GM19468 (cell line): ENCODE measurements around the gene OBSCN.
"Not testable (repeated sequence)": the region's sequence is repeated elsewhere in the genome, so short reads cannot be mapped to it uniquely, and the experiment has no call there.

Experiments used
- ATAC-seq: cut with Tn5 transposase; IDR thresholded peaks from one replicate; pipeline ENCODE4 v1.9.1; 2021; ENCODE audit warnings: mild to moderate bottlenecking, moderate library complexity, moderate number of reproducible peaks; ENCODE audit not compliant: unreplicated experiment; ENCODE audit errors: extremely low read depth

Gene OBSCN

DNA sequence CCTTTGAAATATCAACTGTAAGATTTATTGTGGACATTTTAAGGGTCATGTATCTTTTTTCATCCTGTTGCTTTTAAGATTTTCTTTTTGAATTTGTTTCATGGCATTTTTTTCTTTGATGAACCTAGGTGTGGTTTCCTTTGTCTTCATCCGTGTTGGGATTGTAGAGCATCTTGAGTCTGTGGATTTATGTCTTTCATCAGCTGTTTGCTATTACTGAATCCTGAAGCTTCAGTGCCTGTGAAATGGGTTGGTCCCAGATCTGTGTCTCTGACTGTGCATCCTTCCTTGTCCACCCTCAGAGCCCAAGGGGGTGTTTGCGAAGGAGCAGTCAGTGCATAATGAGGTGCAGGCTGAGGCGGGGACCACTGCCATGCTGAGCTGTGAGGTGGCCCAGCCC is 37.3 kb downstream of the OBSCN start:
- no peak for ATAC-seq

DNA sequence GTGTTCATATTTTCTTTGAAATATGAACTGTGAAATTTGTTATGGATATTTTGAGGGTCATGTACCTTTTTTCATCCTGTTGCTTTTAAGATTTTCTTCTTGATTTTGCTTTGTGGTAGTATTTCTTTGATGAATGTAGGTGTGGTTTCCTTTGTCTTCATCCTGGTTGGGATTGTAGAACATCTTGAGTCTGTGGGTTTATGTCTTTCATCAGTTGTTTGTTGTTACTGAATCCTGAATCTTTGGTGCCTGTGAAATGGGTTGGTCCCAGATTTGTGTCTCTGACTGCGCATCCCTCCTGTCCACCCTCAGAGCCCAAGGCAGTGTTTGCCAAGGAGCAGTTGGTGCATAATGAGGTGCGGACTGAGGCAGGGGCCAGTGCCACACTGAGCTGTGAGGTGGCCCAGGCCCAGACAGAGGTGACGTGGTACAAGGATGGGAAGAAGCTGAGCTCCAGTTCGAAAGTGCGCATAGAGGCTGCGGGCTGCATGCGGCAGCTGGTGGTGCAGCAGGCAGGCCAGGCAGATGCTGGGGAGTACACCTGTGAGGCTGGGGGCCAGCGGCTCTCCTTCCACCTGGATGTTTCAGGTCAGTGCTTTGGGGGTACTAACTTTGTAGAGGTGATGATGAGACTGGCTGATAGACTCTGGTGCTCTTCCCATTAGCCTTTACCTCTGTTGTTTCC is 38.5 kb downstream of the OBSCN start:
- no peak for ATAC-seq

DNA sequence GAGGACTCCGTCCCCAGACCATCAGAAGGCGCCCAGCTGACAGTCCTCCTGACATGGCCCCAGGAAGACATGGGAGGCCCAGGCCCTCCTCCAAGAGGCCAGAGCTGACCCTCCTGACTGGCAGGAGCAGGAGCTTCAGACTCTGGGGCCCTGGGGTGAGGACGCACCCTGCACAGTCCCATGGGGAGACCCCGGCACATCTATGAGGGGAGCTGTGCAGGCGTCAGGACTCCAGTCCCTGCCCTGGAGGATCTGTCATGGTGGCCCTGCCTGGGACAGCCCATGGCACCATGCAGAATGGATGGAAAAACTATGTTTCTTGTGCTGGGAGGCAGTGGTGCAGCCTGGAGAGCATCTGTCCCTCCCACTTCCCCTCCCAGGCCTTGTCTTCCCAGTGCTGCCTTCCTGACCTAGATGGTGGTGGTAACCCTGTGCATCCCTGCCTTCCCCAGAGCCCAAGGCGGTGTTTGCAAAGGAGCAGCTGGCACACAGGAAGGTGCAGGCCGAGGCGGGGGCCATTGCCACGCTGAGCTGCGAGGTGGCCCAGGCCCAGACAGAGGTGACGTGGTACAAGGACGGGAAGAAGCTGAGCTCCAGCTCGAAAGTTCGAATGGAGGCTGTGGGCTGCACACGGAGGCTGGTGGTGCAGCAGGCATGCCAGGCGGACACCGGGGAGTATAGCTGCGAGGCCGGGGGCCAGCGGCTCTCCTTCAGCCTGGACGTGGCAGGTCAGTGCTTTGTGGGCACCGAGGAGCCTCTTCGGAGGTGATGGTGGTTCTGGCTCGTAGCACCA is 41.9 kb downstream of the OBSCN start:
- no peak for ATAC-seq

DNA sequence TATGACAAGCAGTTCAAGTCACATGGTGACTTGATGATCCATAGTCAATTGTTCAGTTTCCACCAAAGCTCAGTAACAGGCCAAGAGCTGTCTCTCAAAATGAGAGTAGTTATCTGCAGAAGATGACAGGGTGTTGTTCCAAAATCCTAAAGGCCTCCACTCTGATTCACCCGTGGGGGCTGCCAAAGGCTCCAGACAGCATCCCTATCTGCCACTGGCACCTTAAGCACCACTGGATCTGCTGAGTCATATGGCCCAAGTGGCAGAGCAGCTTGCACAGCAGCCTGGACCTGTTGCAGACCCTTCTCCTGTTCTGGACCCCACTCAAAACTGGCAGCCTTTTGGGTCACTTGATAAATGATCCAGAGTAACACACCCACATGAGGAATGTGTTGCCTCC is 44.6 kb downstream of the OBSCN start:
- not testable (repeated sequence) for ATAC-seq

DNA sequence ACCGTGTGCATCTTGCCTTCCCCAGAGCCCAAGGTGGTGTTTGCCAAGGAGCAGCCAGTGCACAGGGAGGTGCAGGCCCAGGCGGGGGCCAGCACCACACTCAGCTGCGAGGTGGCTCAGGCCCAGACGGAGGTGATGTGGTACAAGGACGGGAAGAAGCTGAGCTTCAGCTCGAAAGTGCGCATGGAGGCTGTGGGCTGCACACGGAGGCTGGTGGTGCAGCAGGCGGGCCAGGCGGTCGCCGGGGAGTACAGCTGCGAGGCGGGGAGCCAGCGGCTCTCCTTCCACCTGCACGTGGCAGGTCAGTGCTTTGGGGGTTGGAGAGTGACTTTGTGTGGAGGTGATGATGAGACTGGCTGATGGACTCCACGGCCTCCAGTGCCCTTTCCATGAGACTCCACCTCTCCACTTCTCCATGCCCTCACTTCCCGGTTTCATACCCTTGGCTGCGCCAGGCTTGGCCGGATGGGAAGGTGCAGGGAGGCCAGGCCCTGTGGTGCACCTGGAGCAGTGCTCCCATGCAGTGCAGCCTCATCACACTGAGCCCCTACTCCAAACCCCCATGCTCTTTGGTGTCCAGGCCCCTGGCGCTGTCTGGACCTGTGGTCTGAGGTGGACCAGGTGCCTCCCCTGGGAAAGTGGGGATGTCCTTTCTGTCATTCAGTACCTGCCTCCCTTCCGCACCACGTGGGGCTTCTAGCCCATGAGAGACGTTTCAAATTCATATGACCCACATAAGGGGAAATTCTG is 49.0 kb downstream of the OBSCN start:
- ATAC-seq = no peak

DNA sequence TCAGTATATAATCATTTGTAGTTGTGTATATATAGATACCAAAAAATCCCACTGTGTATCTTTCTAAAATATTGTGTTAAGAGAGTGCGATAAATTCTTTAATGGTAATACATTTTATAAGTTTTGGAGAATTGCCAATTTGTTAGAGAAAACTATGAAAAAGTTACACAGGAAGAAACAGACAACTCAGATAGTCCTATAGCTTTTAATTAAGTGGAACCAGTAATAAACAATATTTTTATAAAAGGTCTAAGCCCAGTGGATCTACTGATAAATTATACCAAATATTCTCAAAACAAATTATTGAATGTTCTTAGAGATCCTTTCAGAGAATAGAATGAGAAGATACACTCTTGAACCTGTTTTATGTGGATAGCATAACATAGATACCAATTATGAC is 50.6 kb downstream of the OBSCN start:
- ATAC-seq = no peak

DNA sequence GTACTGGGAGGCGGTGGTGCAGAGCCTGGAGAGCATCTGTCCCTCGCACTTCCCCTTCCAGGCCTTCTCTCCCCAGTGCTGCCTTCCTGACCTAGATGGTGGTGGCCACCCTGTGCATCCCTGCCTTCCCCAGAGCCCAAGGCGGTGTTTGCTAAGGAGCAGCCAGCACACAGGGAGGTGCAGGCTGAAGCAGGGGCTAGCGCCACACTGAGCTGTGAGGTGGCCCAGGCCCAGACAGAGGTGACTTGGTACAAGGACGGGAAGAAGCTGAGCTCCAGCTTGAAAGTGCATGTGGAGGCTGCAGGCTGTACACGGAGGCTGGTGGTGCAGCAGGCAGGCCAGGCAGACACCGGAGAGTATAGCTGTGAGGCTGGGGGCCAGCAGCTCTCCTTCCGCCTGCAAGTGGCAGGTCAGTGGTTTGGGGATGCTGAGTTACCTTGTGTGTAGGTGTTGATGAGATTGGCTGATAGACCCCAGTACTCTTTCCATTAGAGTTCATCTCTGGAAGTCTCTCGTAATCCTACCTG is 51.6 kb downstream of the OBSCN start:
- ATAC-seq = no peak

DNA sequence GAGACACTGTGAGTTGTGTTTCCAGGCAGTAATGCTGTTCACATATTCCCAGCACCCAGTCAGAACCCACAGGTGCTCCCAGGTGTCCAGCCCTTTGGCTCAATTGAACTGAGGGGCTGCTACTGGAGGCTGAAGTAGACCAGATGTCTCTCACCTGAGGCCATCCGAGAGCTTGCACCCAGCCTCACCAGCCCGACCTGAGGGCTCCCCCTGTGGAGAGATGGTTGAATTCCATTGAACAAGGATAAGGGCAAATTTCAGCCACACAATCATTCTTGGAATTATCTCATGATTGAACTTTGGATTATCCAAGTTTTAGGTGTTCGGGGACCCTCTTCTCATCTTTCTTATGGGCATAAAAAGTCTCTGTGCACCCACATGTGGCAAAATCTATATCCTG is 52.1 kb downstream of the OBSCN start:
- no peak for ATAC-seq

DNA sequence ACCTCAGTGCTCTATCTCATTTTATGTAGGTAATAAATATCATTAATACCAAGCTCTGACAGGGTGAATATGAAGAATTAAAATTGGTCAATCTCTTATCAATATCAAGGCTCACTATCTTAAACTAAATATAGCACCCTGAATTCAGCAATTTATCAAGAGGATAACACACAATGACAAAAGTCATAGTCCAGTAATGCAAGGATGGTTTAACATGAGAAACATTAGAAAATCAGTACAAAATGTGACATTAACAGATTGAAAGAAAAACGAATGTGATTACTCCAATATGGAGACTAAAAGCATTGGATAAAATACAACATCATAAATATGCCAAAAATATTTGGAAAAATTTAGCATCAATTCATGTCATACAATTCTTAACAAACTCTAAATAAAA is 53.9 kb downstream of the OBSCN start:
- ATAC-seq = no peak

DNA sequence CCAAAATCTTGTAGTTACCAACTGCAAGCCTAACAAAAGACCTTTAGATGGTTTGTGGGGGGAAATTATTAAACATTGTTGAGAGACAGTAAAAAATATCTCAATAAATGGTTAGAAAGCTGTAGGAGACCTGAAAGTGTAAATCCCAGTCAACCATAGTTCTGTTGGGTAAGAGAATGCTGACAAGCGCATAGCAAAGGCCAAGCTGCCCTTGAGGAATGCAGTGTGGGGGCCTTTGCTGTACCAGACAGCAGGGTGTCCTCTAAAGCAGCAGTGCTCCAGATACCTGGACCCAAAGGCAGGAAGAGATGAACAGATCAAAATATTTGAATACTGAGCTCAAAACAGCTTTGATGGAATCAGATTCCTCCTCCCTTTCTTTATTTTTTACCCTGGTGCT is 54.6 kb downstream of the OBSCN start:
- no peak for ATAC-seq

DNA sequence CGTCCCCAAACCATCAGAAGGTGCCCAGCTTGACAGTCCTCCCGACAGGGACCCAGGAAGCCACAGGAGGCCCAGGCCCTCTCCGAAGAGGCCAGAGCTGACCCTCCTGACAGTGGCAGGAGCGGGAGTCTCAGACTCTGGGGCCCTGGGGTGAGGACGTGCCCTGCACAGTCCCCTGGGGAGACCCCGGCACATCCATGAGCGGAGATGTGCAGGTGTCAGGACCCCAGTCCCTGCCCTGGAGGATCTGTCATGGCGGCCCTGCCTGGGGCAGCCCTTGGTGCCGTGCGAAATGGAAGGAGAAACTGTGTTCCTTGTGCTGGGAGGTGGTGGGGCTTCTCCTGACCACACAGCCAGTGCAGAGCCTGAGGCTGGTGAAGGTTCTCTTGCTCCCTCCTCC is 55.8 kb downstream of the OBSCN start:
- no peak for ATAC-seq

DNA sequence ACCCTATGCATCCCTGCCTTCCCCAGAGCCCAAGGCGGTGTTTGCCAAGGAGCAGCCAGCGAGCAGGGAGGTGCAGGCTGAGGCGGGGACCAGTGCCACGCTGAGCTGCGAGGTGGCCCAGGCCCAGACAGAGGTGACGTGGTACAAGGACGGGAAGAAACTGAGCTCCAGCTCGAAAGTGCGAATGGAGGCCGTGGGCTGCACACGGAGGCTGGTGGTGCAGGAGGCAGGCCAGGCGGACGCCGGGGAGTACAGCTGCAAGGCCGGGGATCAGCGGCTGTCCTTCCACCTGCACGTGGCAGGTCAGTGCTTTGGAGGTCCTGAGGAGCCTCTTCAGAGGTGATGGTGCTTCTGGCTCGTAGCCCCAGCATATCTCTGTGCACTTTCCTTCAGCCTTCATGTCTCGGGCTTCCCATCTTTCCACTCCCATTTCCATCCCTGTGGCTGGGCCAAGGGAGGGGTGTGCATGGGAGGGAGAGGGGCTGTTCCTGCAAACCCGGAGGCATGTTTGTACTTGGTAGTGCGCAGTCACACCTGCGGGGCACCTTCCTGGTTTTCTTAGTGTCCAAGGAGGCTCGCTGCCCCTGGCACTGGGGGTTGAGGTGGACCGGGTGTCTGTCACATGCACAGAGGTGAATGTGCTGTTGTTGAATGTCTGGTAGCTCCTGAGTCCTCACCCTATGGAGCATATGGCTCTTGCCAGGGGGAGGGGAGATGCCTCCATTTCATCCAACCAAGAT is 56.4 kb downstream of the OBSCN start:
- ATAC-seq = no peak

DNA sequence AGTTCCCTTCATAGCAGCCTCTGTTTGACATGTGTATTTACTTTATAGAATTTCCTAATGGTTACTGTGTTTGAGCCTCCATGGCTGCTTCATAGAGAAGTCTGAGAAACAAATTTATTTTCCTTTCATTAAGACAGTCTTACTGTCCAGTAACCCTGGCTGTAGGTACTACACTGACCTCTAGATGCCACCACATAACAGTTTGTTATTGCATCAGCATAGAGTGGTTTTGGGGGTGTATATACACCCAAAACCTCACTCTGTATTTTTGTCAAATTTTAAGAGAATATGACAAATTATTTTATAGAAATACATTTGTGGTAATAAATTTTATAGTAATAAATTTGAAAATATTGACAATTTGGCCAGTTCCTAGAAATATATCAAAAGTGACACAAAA is 57.3 kb downstream of the OBSCN start:
- no peak for ATAC-seq

DNA sequence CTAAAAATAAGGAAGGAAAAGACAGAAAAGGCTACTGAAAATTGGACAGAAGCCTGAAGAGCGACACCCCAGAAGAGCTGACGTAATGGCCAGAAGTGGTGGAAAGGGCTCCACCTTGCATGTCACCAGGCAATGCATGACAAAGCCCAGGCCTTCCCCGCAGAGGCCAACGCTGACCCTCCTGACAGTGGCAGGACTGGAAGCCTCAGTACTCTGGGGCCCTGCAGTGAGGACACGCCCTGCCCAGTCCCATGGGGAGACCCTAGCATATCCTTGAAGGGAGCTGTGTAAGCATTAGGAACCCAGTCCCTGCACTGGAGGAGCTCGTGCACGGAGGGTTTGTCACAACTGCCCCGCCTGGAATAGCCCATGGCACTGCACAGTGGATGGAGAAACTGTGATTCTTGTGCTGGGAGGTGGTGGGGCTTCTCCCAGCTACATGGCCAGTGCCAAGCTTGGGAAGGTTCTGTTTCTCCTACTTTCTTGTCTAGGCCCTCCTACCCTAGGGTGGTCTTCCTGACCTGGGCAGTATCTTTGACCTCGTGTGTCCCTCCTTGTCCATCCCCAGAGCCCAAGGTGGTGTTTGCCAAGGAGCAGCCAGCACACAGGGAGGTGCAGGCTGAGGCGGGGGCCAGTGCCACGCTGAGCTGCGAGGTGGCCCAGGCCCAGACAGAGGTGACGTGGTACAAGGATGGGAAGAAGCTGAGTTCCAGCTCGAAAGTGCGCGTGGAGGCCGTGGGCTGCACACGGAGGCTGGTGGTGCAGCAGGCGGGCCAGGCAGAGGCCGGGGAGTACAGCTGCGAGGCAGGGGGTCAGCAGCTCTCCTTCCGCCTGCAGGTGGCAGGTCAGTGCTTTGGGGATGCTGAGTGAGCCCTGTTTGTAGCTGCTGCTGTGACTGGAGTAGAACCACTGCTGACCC is 60.4 kb downstream of the OBSCN start:
- ATAC-seq = no peak

DNA sequence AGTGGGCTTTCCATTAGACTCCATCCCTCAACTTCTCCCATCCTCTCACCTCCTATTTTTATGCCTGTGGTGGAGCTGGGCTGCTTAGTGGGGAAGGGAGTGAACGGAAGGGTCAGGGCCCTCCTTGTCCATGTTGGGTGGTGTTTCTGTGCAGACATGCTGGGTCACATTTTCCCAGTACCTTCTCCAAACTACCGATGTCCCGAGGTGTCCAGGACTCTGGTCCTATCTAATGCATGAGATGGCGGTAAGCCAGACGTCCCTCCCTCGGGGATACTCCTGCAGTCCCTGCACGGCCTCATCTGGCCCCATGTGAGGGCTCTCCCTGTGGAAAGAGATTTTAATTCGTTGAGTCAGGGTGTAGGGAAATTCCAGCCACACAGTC is 61.0 kb downstream of the OBSCN start:
- no peak for ATAC-seq

DNA sequence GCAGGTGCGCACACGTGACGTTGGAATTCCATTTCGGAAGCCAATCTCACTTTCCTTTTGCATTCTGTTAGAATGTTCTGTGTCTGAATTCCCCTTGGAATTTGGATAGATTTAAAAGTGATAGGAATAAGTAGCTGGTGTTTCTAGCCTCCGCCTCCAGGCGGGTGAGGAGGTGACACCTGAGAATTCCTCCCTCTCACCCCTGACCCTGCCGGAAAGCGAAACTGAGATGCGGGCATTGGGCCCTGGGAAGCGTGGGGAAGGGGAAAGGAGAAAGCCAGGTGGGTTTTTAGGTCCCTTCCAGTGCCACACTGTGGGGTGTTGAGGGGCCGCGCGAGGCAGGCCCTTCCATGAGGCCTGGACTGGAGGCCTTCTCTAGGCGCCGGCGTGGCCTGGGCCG is 61.6 kb downstream of the OBSCN start:
- ATAC-seq = not testable (repeated sequence)

DNA sequence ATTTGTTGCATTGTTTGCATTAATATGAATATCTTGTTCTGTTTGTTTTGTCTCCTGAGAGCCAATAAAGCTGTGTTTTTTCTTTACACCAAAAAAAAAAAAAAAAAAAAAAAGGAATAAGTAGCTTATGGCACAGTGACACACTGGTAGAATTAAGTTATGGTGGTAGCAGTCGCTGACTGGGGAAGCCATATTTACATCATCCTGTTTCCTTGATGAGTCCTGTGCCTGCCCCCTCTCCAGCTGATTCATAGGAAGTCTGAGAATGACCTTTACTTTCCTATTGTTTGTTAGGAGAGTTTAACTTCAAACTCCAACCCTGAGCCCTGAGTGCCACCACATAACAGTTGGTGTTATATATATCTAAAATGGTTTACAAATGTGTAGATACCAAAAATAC is 62.2 kb downstream of the OBSCN start:
- ATAC-seq = no peak

DNA sequence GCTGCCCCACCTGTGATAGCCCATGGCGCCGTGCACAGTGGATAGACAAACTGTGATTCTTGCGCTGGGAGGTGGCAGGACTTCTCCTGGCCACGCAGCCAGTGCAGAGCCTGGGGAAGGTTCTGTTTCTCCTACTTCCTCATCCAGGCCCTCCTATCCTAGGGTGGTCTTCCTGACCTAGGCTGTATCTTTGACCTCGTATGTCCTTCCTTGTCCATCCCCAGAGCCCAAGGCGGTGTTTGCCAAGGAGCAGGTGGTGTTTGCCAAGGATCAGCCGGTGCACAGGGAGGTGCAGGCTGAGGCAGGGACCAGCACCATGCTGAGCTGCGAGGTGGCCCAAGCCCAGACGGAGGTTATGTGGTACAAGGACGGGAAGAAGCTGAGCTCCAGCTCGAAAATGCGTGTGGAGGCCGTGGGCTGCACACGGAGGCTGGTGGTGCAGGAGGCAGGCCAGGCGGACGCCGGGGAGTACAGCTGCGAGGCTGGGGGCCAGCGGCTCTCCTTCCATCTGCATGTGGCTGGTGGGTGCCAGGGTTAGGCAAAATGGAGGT is 63.9 kb downstream of the OBSCN start:
- no peak for ATAC-seq

DNA sequence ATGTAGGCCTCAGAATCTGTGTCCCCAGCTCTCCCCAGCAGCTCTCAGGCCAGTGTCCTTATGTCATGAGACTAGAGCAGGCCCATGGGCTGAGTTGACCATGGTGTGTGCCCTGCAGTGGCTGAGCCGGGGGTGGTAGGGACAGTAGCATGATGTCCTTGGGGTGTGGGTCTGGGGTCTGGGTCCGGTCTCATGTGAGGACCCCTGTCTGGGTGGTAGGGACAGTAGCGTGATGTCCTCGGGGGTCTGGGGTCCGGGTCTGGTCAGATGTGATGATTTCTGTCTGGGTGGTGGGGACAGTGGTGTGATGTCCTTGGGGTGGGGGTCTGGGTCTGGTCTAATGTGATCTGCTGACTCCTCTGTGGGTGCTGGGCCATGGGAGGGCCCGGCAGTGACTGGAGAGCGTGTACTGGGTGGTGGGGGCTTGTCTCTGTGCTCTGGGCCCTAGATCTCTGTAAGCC is 64.5 kb downstream of the OBSCN start:
- ATAC-seq = no peak
